Adrenal gland (tissue), 12 donors: ENCODE data around the gene OPRL1. TPM values are rescaled to one million over a fixed set of nuclear protein-coding genes. Genes with fewer than 3 reads are reported as not detected.

Experiments
- DNase-seq, 7 donors: peaks; one replicate each; pipeline ENCODE4 v3.0.0-alpha.2; 2019 to 2020
- H3K27ac ChIP-seq, 5 donors: fragments of 200-600 bp; sonication (generic) in 4 of 5; 1 replicate in 3 of 5; 2 replicates in 2 of 5; pipeline versions ENCODE4 v1.5.1 to v1.8.0; 2016 to 2020; ENCODE audit warnings: mild to moderate bottlenecking in 1 of 5
- H3K27me3 ChIP-seq: fragments of 200-600 bp; 2 replicates; pipeline ENCODE4 v1.8.0; 2021
- H3K36me3 ChIP-seq, 2 donors: fragments of 200-600 bp; replicated peaks in 1 of 2; 1 replicate in 1 of 2; 2 replicates in 1 of 2; pipeline versions ENCODE4 v1.5.1 to v1.8.0; 2018 to 2022
- H3K4me1 ChIP-seq, 2 donors: fragments of 200-600 bp; replicated peaks in 1 of 2; 1 replicate in 1 of 2; 2 replicates in 1 of 2; pipeline versions ENCODE4 v1.5.1 to v1.8.0; 2018 to 2021
- H3K4me3 ChIP-seq, 4 donors: fragments of 200-600 bp; sonication (generic) in 3 of 4; one replicate each; pipeline ENCODE4 v1.5.1; 2016 to 2018
- H3K9me3 ChIP-seq, 3 donors: fragments of 200-600 bp; sonication (generic) in 1 of 3; replicated peaks in 1 of 3; 1 replicate in 2 of 3; 2 replicates in 1 of 3; pipeline versions ENCODE4 v1.5.1 to v1.8.0; 2016 to 2021
- CTCF ChIP-seq, 6 experiments: fragments of 450-650 bp in 4 of 6; fragments of 200-600 bp in 2 of 6; sonication (generic) in 1 of 6; IDR thresholded peaks; 1 replicate in 5 of 6; 2 replicates in 1 of 6; pipeline versions ENCODE4 v1.5.1 to v1.8.0; 2016 to 2021; ENCODE audit warnings: antibody characterized with exemption in 6 of 6, mild to moderate bottlenecking in 2 of 6, moderate library complexity in 1 of 6
- POLR2A ChIP-seq, 2 donors: fragments of 450-650 bp; IDR thresholded peaks; one replicate each; pipeline ENCODE4 v1.6.1; 2017; ENCODE audit warnings: antibody characterized with exemption in 2 of 2, mild to moderate bottlenecking in 2 of 2, moderate library complexity in 1 of 2
- WGBS, 4 donors: extraction: QIAGEN DNeasy Blood & Tissue Kit in 2 of 4; methylation state at CpG; one replicate each; pipeline versions ENCODE4 v1.1.5 to v1.1.7; 2013 to 2017; 5-methylcytosine and 5-hydroxymethylcytosine counted together
- intact Hi-C, 2 donors: fragments of 100-400 bp; cut with DNase I; formaldehyde crosslinking; loops; one replicate each; pipeline versions ENCODE4 v1.14.1 to v1.15.0; 2022 to 2023
- polyA plus RNA-seq, 3 donors: library from polyadenylated mRNA; stranded (reverse); fragments of 200-250 nt in 2 of 3; fragments of 350-450 nt in 1 of 3; fragmentation: Illumina TruSeq in 1 of 3; extraction: RNeasy Lipid Tissue Mini Kit (QIAGEN cat#74804) in 1 of 3; gene quantifications; one replicate each; pipeline ENCODE4 v1.2.3, GENCODE V29; 2013 to 2014
- total RNA-seq, 9 donors: library from RNA; depleted of rRNA in 4 of 9; stranded (reverse); fragments of >200 nt in 4 of 9; fragments of 120-200 nt in 1 of 9; fragmentation: NEBNext Ultra II Directional in 1 of 9; extraction: Animal tissue kit (Norgen Biotek cat#: 25700) in 1 of 9; gene quantifications; one replicate each; pipeline versions ENCODE4 v1.1.0 to v1.2.4, GENCODE V29; 2013 to 2023
- donor health status: healthy with polysubstance abuse.
- donor health status: Bipolar disorder and iron deficiency.
- donor health status: DM: yes; HTN: yes; CAD: no.
- donor health status: DM: no; HTN: no; CAD: no.
- donor health status: DM: no; HTN: no; CAD: no.
- donor health status: DM: yes; HTN: yes; CAD: no.

The OPRL1 gene
- total and polyA plus RNA-seq, 12 donors = 0.24 to 5.7 (median 2.2) TPM

- no peak for DNase-seq
- Histone ChIP-seq H3K9me3 (no peaks in the 10 kb centered on the region), H3K27ac (no peak overlapping the region), H3K4me3 (no peak overlapping the region), H3K4me1 (no peaks in the 10 kb centered on the region), H3K36me3 (no peaks in the 10 kb centered on the region), H3K27me3 (no peaks in the 10 kb centered on the region)
- intact Hi-C loops = no loop called here
- no peak for TF ChIP-seq POLR2A (IDR thresholded peaks at IDR 0.05)
- 17 to 58% (median 26%) methylated on average over 3 to 16 of the region's 16 CpGs for WGBS, 4 donors
Observed at GRCh38 chr20:64091770-64092169, 11.9 kb downstream of the OPRL1 start.

- TF ChIP-seq POLR2A (IDR thresholded peaks at IDR 0.05) = no peak
- no peak for TF ChIP-seq CTCF (IDR thresholded peaks at IDR 0.05)
- H3K27me3 ChIP-seq = no peaks in the 10 kb centered on the region
- H3K27ac ChIP-seq = no peak overlapping the region
- intact Hi-C loops = no loop called here
- H3K9me3 ChIP-seq = no peaks in the 10 kb centered on the region
- no peak overlapping the region for H3K4me3 ChIP-seq
- H3K36me3 ChIP-seq = no peaks in the 10 kb centered on the region
- DNase-seq = no peak
- WGBS, 4 donors = 20 to 64% (median 51%) methylated on average over 1 to 27 of the region's 27 CpGs
- H3K4me1 ChIP-seq = no peaks in the 10 kb centered on the region
Observed at GRCh38 chr20:64092258-64093012, 12.6 kb downstream of the OPRL1 start.

- no peak for DNase-seq
- intact Hi-C loops = no loop called here
- Histone ChIP-seq H3K9me3 (no peaks in the 10 kb centered on the region), H3K4me1 (no peaks in the 10 kb centered on the region), H3K27ac (no peak overlapping the region), H3K36me3 (no peaks in the 10 kb centered on the region), H3K4me3 (no peak overlapping the region), H3K27me3 (no peaks in the 10 kb centered on the region)
- no peak for TF ChIP-seq CTCF (IDR thresholded peaks at IDR 0.05)
- no peak for TF ChIP-seq POLR2A (IDR thresholded peaks at IDR 0.05)
- 54 to 62% (median 59%) methylated on average over 5 to 9 of the region's 9 CpGs for WGBS, 4 donors
Observed at GRCh38 chr20:64093013-64093503, 13.2 kb downstream of the OPRL1 start.

- Histone ChIP-seq H3K4me3 (no peak overlapping the region), H3K27ac (no peak overlapping the region), H3K9me3 (no peaks in the 10 kb centered on the region), H3K4me1 (no peaks in the 10 kb centered on the region), H3K27me3 (no peaks in the 10 kb centered on the region), H3K36me3 (no peaks in the 10 kb centered on the region)
- TF ChIP-seq CTCF (IDR thresholded peaks at IDR 0.05) = no peak
- TF ChIP-seq POLR2A (IDR thresholded peaks at IDR 0.05) = no peak
- intact Hi-C loops = no loop called here
- DNase-seq = no peak
- whole genome bisulfite sequencing, 4 donors = 73 to 90% (median 84%) methylated on average over 4 of the region's 4 CpGs
Observed at GRCh38 chr20:64095455-64095854, 15.6 kb downstream of the OPRL1 start.

GRCh38 chr20:64095927-64096326, 16.0 kb downstream of the OPRL1 start:
- no peak for TF ChIP-seq POLR2A (IDR thresholded peaks at IDR 0.05)
- TF ChIP-seq CTCF (IDR thresholded peaks at IDR 0.05) = no peak
- Histone ChIP-seq H3K4me1 (no peaks in the 10 kb centered on the region), H3K9me3 (no peaks in the 10 kb centered on the region), H3K36me3 (no peaks in the 10 kb centered on the region), H3K4me3 (no peak overlapping the region), H3K27ac (no peak overlapping the region), H3K27me3 (no peaks in the 10 kb centered on the region)
- intact Hi-C loops = no loop called here
- DNase-seq = no peak
- WGBS, 4 donors = 85 to 95% (median 90%) methylated on average over 3 to 11 of the region's 11 CpGs
